Measurements from ENCODE around the gene GPRC5A.

GPRC5A gene

DNA sequence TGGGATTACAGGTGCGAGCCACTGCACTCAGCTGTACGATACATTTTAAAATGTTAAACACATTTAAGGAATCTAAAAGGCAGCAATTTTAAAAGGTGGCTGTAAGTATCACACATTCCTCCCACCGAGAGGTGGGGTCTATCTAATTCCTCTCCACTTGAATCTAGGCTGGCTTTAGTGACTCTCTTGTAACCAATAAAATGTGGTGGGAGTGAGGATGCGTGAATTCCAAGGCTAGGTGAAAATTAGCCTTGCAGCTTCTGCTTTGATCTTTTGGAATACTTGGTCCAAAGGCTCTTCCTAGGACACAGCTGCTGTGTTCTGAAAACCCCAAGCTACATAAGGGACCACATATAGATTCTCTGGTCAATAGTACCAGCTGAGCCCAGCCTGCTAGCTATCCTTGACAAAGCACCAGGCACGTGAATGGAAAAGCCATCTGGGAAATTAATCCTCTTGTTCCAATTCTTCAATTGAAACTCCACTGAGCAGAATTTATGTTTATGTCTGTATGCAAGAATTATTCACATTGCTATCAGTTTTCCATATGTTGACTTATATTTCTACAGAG lies 69.4 kb downstream of the GPRC5A start:
- TF ChIP-seq, protein P1, sequence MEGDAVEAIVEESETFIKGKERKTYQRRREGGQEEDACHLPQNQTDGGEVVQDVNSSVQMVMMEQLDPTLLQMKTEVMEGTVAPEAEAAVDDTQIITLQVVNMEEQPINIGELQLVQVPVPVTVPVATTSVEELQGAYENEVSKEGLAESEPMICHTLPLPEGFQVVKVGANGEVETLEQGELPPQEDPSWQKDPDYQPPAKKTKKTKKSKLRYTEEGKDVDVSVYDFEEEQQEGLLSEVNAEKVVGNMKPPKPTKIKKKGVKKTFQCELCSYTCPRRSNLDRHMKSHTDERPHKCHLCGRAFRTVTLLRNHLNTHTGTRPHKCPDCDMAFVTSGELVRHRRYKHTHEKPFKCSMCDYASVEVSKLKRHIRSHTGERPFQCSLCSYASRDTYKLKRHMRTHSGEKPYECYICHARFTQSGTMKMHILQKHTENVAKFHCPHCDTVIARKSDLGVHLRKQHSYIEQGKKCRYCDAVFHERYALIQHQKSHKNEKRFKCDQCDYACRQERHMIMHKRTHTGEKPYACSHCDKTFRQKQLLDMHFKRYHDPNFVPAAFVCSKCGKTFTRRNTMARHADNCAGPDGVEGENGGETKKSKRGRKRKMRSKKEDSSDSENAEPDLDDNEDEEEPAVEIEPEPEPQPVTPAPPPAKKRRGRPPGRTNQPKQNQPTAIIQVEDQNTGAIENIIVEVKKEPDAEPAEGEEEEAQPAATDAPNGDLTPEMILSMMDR (conservative IDR thresholded peaks at IDR 0.05), result no peak
- no peak overlapping the region for H3K27ac ChIP-seq

DNA sequence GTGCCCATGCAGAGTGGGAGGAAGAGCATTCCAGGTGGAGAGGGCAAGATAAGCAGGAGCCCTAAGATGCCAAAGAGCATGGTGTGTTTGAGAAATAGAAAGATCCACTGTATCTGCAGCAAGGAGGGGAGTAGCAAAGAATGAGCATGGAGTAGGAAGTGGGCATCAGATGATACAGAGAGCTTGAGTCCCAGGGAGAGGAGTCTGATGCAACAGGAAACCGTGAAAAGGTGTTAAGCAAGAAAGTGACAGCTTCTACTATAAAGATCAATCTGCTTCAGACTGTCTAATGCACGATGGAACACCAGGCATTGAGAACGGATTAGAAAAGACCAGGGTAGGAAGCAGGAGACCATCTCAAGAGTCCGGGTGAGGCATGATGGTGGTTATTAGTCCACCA lies 72.9 kb downstream of the GPRC5A start:
- H3K27ac ChIP-seq, result no peak overlapping the region
- TF ChIP-seq, protein P1 (conservative IDR thresholded peaks at IDR 0.05), result no peak

DNA sequence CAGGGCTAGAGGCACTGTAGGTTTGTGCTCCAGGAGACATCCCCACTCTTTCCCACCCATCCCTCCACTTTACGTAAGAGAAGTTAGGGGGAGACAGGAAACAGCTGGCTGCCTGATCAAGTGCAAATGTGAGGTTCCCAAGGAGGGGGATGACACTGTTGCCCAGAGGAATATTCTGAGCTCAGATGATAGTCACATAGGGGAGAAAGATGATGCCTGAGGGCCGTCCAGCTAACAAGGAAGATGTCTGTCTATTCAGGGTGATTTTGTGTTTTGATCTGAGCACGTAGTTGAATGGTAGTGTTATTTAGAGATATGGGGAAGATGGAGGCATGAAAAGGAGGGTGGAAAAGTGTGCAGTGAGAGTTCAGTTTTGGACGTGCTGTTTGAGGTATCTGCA lies 74.5 kb downstream of the GPRC5A start:
- TF ChIP-seq, protein P1 (conservative IDR thresholded peaks at IDR 0.05), result no peak

More for the DNA sequence above, 74.5 kb downstream of the GPRC5A start:
- no peak overlapping the region for H3K27ac ChIP-seq

Data from VCaP (cell line).